ENCODE measurements around the gene PODXL.

The PODXL gene

DNA sequence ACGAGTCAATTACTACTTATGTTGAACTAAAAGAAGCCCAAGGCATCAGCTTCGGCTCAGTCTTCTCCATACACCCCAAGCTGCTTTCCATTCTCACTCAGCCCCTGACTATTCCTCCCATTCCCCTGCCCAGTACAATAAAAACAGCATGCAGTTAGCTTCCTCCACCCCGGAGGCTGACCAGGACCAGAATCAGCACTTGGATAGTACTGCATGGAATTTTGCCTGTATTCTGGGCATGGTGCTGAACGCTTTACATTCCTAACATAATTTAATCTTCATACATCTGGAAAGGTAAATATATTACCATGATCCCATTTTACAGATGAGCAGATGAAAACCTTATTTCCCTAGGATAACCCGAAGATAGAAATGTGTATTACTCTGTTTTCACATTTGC, 7.5 kb upstream of the PODXL start:
- DNase-seq = no peak

- no peak for DNase-seq
Observed at GRCh38 chr7:131562941-131563340, 6.5 kb upstream of the PODXL start.

- no peak for DNase-seq
Observed at GRCh38 chr7:131560061-131560460, 3.6 kb upstream of the PODXL start.

GRCh38 chr7:131557652-131558385, 1.4 kb upstream of the PODXL start:
- DNase-seq = no peak

DNA sequence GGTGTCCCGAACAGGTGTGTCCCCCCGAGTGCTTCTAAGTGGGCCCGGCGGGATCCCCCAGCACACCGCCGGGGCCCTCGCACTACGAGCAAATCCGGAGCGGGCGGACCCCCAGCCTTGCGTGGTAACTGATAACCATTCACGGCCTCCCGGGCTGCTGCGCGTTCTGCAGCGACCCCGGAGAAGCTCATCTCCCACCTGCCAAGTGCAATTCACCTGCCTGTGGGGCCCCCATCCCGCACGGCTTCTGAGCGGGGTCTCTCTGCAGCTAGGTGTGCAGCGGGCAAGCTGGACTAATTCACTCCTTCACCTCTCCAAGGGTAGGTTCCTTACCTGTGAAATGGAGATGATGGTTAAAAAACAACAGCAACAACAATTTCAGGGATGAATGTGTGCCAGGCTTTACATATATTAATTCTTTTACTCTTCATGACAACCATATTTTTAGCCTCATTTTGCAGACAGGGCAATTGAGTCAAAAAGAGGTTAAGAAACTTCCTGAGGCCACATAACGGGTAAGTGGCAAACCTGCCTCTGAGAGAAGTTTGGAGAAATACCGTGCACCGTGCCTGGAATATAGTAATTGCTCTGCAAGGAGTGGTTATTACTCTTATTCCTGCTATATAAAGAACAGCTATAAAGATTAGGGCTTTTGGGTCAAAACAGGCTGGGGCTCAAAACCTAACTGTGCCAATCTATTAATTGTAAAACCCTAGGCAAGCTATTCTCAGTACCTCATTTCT, 652 bp upstream of the PODXL start:
- no peak for DNase-seq

DNA sequence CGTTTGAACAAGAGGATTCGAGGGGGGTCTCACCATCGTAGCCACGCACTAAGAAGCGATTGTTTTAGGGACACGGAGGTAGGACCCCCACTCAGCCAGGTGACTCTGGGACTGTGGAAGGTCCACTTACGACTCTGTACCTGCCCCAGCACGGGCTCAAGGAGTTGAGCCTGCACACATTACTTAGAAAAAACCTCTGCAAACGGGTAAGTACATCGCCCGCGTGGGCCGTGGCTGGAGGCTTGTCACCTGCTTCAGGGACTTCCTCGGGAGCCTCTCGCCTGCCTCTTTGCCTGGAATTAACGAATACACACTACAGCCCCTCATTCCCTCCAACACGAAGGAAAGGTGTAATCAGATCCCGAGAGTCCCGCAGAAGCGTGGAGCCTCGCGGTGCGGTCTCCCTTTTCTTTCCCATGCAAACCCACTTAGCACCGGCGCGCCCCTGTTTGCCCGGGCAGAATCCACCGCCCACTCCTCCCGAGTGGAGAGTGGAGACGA, 826 bp downstream of the PODXL start:
- DNase-seq = no peak

GRCh38 chr7:131554880-131555516, 1.4 kb downstream of the PODXL start:
- no peak for DNase-seq

- DNase-seq = no peak
Observed at GRCh38 chr7:131553931-131554330, 2.5 kb downstream of the PODXL start.

DNA sequence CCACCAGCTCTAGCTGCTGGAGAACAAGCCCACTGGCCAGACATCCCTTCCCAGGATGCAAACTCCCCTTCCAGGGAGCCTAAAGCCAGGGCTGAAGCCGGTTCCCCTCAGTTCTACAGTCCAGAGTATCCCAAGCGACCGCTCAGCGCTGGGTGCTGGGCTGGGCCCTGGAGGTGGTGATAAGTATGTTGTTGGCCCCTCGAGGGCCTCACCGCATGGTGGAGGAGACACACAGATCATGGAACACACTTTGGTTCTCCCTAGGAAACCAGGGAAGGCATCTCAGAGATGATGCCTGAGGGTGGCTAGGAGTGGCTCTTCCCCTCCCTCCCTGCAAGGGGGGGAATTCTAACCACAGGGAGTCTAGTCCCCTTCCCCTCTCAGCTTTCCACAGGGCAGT, 4.4 kb downstream of the PODXL start:
- no peak for DNase-seq

GRCh38 chr7:131550846-131551245, 5.6 kb downstream of the PODXL start:
- no peak for DNase-seq

GRCh38 chr7:131548371-131548770, 8.1 kb downstream of the PODXL start:
- DNase-seq = no peak

DNA sequence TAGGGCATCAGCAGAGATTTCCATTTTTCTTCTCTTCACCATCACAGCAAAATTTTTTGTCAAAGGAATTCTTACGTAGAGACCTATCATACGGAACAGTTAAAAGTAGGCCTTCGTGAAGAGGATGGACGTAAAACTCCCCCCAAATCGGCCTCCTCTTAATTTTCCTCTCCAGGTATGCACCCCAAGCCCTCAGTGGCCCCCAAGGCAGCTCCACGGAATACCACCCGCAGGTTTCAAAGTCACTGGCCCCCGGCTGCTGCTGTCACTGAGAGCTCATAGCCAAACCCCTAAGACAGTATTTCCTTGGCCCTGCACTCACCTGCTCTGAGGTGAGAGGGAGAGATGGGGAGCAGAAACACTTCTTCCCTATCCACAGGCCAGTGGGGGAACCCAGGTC, 8.8 kb downstream of the PODXL start:
- DNase-seq = no peak

DNA sequence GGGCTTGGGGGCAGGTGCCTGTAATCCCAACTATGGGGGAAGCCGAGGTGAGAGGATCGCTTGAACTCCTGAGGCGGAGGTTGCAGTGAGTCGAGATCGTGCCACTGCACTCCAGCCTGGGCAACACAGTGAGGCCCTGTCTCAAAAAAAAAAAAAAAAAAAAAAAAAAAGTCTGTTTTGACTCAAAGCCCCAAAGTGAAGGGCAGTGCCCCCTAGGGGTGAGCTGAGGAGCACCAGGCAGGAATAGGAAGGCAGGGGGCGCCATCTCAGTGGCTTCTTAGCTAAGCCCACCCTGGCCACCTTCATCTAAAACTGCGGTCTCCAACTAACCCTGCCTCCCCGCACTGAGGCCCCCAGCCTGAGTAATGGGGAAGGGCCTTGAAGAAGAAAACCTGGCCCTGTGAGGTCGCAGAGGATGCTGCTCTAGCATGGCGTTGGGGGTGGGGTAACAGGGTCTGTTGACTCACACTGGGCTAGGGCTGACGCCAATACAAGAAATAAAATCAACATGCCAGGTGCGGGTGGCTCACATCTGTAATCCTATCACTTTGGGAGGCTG, 9.8 kb downstream of the PODXL start:
- DNase-seq = no peak

- DNase-seq = no peak
Observed at GRCh38 chr7:131546126-131546525, 10.3 kb downstream of the PODXL start.

GRCh38 chr7:131544449-131545301, 11.8 kb downstream of the PODXL start:
- DNase-seq = peak; percentile 42

DNA sequence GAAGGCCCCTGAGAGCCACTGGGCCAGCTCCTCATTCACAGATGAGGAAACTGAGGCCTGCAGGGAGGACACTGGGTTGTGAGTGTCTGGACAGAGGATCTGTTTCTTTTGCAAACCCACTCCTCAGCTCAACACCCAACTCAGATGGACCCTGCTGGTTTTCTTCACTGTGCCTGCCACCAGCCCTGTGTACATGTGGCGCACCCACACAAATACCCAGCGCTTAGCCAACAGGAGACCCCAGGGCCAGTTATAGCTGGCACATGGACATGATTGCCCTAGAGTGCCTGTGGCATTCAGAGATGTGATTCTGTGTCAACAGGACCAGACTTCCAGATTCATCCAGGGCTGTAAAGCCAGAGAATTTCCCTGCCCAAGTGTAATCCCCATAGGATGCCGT, 12.4 kb downstream of the PODXL start:
- DNase-seq = no peak

GRCh38 chr7:131543298-131543697, 13.1 kb downstream of the PODXL start:
- no peak for DNase-seq

DNA sequence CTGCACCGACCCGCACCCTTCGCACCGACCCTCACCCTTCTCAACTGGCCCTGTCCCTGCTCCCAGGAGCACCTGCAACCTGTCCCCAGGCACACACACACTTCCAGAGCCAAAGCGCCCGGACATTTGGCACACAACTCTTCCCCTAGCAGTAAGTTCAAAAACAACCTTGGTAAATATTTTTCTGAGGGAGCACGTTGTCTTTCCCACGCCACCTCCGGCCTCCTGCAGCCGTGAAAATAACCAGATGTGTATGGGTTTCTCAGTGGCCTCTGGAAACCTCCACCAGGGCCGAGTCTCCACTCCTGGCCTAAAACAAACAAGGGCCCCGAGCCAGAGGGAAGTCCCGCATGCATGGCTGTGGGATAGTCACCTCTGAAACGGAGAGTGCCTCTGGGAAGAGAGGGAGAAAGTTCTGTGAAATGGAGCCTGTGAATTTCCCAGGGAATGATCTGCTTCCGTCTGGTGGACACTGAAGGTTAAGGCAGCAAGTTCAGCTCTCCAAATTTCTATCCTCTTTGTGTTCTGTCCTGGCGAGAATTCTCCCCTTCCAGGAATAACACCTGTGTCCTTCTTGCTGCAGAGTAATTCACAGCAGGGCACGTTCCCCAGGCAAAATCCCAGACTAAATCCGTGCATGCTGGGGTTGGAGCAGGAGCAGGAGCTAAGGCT, 15.8 kb downstream of the PODXL start:
- no peak for DNase-seq

DNA sequence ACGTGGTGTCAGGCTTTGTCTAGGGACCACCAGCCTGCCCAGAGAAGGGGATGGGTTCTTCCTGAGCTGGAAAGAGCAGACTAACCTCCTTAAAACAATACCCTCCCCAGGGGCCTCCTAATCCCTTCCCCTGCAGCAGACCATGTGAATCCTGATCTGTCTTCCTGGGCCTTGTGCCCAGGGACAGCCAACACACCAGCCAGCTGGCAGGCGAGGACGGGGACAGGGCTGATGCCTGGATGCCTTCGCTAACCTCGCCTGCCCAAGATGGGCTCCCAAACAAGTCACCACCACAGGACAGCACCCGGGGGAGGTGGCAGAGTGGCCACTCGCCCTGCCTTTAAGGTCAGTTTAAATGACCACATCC, 17.6 kb downstream of the PODXL start:
- DNase-seq = no peak

- DNase-seq = no peak
Observed at GRCh38 chr7:131538071-131538812, 18.2 kb downstream of the PODXL start.

GRCh38 chr7:131537571-131537978, 18.9 kb downstream of the PODXL start:
- DNase-seq = no peak
